Cardiac fibroblast (primary cell): ENCODE data around the gene PPP1R1C.

ENCODE experiments used
- DNase-seq, 2 donors: peaks; one replicate each; pipeline versions ENCODE4 v3.0.0 to v3.0.0-alpha.2; 2010; ENCODE audit warnings: low read depth in 2 of 2
- H3K4me3 ChIP-seq, 2 donors: replicated peaks in 1 of 2; 1 replicate in 1 of 2; 2 replicates in 1 of 2; pipeline ENCODE4 v1.5.1; 2011; ENCODE audit warnings: low read depth in 2 of 2, low read length in 2 of 2, mild to moderate bottlenecking in 2 of 2, moderate library complexity in 1 of 2
- CTCF ChIP-seq: IDR thresholded peaks from one replicate; pipeline ENCODE4 v1.5.1; 2011; ENCODE audit warnings: low read depth, mild to moderate bottlenecking, low read length, inconsistent platforms

Gene PPP1R1C

DNA sequence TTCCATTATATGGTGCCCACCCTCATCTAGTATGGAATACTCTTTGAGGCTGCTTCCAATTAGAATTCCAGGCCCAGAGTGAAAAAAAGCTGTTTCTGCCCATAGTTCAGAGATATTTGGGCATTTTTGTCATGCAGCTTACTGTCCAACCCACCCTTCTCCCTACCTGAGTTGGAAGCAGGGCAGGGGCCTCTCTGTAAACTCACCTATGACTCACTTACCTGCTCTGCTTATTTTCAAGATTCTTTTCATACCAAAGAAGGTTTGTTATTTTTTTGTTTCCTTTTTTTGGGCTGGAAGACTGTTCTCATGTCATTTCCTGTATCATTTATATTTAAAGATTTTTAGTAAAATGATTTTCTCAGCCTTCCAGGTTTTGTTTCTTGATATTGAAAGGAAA lies 38.4 kb upstream of the PPP1R1C start:
- no peak for DNase-seq
- TF ChIP-seq CTCF, result no peak
- no peak overlapping the region for H3K4me3 ChIP-seq

- no peak overlapping the region for H3K4me3 ChIP-seq
- no peak for TF ChIP-seq CTCF
Measured at GRCh38 chr2:181948227-181948626, 37.4 kb upstream of the PPP1R1C start.

GRCh38 chr2:181949047-181949446 lies 36.6 kb upstream of the PPP1R1C start:
- no peak overlapping the region for H3K4me3 ChIP-seq
- DNase-seq, result peak; percentile 32 to 41
- TF ChIP-seq CTCF, result no peak

More at GRCh38 chr2:181948227-181948626, 37.4 kb upstream of the PPP1R1C start:
- DNase-seq, result peak in 1 of 2 donors; percentile 34

DNA sequence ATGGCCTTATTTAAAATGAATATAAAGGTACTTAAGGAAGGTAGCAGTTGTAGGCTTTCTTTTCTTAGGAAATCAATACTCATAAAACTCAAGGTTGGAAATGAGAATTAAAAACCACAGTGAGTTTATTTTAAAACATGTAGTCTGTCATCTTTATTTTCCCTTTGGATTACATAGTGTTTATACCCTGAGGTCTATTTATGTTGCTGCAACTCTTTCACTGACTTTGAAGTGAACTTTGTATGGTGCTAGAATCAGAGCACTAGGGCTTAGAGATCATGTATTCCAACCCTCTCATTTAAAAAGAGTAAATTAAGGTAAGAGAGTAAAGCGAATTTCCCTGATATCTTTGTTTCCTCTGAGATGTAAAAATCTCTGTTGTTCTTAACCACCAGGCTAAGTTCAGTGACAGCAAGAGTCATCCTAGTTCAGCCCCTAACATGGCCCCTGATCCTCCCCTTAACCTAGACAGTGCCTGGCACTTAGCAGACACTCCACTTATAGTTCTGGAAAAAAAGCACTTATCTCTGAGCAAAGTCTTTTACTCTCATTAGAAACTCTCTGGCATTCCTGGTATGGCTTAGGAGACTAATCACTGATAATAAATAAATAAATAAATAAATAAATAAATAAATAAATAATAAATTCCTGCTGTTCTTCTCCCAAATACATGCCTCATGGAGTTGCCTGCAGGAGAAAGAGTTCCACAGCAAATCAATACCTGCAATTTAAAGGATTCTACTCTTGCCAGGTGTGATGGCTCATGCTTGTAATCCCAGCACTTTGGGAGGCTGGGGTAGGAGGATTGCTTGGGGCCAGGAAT lies 33.0 kb upstream of the PPP1R1C start:
- no peak for TF ChIP-seq CTCF
- no peak overlapping the region for H3K4me3 ChIP-seq
- no peak for DNase-seq

- DNase-seq, result peak; percentile 72 to 81
- TF ChIP-seq CTCF, result peak; percentile 66
- peak overlapping the region; percentile 15 to 29 for H3K4me3 ChIP-seq
Measured at GRCh38 chr2:181953881-181954537, 31.6 kb upstream of the PPP1R1C start.

DNA sequence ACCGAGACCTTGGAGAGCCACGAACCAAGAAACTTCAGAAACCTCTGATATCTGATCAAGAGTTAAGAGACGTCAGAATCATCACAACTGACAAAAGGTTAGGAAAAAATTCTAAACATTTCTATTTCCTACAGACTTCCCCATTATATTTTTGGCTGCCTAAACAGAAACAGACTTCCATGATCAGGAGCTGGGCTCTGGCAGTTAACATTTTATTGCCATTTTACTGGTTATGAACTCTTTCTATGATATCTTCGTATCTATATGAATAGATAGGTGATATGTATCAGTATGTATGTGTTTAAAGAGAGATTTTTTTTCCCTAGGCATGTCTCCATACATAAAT lies 31.1 kb upstream of the PPP1R1C start:
- no peak for TF ChIP-seq CTCF
- DNase-seq, result no peak
- H3K4me3 ChIP-seq, result peak overlapping the region in 1 of 2 donors; percentile 15
